ENCODE results near the gene ATP6V0A4.
A peak's percentile ranks its signal among the peaks of the same experiment; 100 is the strongest.
"Not testable (repeated sequence)": the region's sequence is repeated elsewhere in the genome, so short reads cannot be mapped to it uniquely, and the experiment has no call there.

The ATP6V0A4 gene

DNA sequence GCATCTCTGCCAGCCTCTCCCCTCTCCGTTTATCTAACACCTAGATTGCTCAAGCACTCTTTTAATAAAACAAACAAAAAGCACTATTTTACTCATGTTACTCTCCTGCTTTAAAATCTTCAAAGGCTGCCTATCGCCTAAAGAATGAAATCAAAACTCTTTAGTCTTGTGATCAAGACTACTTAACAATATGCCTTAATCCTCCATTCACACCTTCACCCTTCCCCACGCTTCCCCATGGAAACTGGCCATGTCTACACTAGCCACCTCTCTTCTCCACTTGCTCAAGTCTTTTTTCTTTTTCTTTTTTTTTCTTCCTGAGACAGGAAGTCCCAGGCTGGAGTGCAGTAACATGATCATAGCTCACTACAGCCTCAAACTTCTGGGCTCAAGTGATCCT, 48.0 kb downstream of the ATP6V0A4 start:
- no peak for DNase-seq

DNA sequence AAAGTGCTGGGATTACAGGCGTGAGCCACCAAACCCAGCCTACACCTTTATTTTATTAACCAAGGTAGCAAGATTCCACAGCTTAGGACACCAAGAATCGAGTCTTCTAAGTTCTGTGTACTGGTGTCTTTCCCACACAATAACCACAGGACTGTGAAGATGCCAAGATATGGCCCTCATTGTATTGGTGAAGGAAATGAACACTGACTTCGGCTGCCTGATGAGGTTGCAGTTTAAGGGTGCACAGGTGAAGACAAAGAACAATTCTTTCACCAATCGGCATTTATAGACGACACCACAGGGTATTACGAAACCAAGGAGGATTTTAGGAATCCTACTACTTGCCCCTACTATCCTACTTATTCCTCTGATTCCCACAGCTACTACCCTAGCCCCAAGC, 49.3 kb downstream of the ATP6V0A4 start:
- DNase-seq = no peak

- no peak for DNase-seq
These were observed 51.9 kb downstream of the ATP6V0A4 start for GRCh38 chr7:138746073-138746472.

GRCh38 chr7:138745189-138745588, 52.8 kb downstream of the ATP6V0A4 start:
- DNase-seq = no peak

DNA sequence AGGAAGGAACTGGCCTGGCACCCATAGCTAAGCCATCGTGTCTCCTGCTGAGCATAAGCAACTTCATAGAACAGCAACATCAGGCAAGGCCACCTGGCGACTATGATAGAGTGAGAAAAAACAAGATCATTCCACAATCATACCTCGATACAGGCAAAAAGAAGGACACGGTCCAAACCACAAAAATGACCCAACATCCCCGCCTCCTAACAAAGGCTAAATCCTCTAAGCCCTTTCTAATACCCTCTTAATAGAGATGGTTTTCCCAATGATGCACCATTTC, 56.6 kb downstream of the ATP6V0A4 start:
- no peak for DNase-seq

DNA sequence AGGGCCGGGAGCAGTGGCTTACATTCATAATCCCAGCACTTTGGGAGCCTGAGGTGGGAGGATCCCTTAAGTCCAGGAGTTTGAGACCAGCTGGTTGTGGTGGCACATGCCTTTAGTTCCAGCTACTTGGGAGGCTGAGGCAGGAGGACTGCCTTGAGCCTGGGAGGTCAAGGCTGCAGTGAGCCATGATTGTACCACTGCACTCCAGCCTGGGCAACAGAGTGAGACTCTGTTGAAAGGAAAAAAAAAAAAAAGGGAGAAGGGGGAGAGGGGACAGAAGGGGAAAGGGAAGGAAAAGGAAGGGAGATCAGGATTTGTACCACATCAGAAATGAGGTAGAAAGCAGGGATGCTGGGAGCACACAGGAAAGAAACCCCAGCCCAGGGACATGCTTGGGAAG, 58.1 kb downstream of the ATP6V0A4 start:
- DNase-seq = no peak

GRCh38 chr7:138738551-138739335, 59.3 kb downstream of the ATP6V0A4 start:
- DNase-seq = peak; percentile 83 to 86

DNA sequence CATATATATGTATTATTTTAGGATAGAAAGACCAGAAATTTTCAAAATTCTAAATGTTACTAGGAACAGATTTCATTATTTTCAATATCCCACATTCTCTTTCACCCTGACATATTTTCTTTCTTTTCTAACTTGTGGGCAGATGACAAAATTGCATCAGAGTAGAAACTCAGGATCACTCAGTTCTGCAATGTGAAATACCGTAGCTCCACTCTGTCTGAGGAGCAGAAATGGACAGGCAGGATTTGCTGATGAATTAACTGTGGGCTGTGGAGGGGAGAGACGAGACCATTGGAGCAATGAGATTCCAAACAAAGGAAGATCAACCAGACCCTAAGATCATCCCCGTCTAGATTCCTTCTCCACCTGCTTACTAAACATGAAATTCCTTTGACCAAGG, 59.9 kb downstream of the ATP6V0A4 start:
- DNase-seq = no peak

DNA sequence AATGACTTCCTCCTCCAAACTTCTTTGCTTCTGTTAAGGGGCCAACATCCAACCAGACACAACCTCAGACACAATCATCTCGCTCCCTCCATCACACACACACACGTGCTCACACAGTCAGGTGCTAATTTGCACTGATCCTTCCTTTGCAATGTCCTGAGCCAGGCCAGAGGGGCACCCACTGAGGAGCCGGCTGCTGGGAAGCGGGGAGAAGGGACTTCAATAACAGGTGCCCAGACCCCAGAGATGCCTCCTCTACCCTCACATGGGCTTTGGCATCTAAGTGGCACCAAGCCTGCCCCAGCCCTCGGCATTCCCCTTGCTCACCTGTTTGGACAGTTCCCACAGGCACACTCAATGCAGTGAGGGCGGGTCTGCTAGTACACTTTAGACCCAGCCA, 62.6 kb downstream of the ATP6V0A4 start:
- DNase-seq = no peak

GRCh38 chr7:138731733-138732132, 66.3 kb downstream of the ATP6V0A4 start:
- DNase-seq = not testable (repeated sequence)

- DNase-seq = no peak
These were observed 68.6 kb downstream of the ATP6V0A4 start for GRCh38 chr7:138729444-138729843.

DNA sequence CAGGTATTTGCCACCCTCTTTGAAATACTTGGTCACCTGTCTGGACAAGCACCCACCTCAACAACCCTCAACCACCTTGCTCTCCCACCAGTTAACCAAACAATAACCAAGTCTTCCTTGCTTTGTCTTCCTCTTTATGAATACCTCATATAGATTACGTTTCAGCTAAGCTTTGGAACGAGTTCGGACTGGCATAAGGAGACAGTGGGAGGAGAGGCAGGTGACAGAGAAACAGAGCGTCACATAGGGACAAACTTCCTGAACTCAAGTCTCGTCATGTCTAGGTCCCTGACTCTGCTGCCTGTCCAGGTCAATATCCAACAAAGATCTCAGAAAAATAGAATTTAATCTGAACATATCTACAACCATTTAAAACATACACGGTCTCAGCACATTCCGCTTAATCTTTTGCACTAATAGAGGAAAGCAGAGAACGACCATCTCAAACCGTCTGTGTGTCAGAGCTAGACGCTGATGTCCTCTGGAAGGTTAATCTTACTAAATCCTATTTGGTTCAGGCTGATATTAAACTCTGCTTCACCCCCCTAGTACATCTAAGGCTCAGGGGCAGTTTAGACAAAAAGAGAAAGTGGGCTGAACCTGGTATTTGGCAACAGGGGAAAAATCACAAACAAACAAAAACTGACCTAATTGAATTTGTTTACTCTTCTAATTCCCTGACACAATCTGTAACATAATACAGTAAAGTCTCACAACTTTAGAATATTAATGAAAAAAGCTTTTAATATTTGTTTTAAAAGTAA, 70.5 kb downstream of the ATP6V0A4 start:
- DNase-seq = no peak

GRCh38 chr7:138726288-138726687, 71.7 kb downstream of the ATP6V0A4 start:
- no peak for DNase-seq

DNA sequence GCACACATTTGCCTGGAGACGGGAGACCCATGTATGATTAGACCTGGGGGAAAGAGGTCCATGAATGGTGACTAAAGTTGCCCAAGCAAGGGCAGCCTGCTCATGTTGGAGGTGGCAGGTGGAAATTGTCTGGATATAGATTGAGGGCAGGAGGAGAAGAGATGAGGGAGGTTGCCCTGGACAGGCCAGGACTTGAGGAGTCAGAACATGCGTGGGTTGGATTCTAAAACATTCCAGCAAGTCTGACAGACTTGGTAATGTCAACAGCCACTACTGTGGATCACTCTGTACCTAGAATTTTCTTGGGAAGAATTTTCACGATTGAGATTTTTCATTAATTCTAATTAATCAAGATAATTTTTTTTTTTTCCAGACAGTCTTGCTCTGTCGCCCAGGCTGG, 77.7 kb downstream of the ATP6V0A4 start:
- no peak for DNase-seq

DNA sequence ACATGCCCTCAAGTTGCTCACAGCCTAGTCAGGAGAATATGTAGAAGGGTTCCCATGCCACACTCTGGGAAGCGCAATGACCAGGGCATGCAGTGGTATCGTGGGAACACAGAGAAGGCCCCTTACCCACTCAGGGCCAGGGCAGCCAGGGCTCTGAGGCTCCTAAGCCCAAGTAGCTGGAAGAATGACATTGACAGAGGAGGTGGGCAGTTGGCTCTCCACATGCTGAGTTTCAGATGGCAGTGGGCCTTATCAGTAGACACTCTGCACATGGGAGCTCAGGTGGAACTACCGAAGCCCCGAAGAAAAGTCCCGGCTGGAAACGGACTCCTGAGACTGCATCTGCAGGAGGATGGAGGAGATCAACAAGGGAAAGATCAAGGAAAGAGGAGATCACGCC, 81.1 kb downstream of the ATP6V0A4 start:
- DNase-seq = no peak

DNA sequence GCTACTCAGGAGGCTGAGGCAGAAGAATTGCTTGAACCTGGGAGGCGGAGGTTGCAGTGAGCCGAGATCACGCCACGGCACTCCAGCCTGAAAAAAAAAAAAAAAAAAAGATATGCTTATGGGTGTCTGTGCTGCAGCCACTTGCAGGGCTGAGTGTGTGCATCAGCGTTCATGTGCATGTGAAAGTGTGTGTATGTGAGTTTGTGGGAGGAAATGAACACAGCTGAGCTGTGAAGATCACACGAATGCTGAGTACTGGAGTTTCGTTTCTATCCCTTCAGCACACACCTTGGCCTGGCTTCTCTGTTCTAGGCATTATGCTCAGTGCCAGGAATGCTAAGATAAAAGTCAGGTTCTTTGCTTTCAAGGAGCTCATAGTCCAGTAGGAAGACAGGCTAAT, 84.8 kb downstream of the ATP6V0A4 start:
- no peak for DNase-seq

DNA sequence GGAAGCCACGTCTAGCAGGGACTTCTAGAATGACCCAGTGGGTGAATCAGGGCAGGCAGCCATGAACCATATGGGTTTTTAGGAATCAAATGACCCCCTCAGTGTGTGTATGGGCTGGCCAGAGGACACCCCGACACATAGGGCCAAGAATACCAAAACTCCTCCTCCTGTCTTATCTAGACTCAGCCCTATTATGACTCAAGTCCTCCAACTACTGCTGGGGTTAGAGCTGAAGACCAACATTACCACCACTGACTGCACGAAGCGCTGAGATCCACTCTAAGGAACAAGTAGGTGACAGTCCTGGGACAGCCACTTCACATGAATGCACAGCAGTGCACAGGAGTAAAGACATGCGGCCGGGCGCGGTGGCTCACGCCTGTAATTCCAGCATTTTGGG, 85.3 kb downstream of the ATP6V0A4 start:
- DNase-seq = no peak

DNA sequence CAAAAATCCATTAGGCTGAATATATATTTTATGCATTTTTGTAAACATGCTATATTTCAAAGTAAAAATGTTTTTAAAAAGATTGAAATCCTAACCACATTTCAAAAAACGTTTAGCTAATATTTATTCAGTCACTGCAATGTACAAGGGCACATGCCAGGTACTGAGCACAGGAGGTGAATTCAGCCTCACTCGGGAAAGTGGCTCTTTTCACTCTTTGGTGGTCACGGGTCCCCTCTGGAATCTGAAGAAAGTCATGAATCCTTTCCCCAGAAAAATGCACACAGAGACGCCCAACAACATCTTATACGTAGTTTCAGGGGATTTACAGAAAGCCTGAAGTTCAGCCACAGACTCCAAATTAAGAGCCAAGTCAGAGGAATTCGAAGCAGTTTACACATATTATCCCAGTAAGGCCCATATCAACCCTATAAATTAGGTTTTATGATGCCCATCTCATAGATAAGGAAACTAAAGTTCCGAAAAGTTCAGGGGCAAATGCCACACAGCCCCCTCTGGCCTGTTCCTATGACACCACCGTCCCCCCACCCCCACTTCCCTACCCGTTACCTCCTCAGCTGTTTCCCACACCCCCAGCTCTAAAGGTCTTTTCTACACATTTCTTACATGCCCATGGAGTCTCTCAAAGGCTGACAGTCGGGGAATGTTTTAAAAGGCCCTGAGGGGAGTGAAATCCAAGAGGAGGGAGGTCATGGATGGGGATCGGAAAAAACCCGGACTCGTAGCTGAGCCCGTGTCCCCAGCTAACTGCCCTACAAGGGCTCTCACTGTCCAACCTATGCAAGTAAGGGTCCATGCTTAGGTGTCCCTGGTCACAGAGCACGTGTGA, 87.2 kb downstream of the ATP6V0A4 start:
- no peak for DNase-seq

GRCh38 chr7:138705167-138705566, 92.8 kb downstream of the ATP6V0A4 start:
- DNase-seq = no peak

DNA sequence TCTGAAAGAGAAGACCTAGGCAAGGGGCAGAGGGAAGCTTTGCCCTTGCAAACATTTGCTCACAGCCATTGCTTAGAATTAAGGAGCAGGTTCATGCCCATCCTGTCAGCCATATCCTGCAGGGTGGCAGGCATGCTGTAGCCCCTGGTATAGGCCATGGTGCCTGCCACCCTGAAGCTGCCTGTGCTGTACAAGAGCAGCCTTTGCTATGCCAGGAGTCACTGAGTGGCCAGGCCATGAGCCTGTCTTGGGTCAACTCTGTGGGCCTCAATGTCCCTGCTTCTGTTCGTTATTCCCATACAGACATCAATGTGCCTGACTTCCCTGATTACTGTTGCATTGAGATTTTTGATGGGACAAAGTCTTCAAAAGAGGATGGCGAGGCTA, 96.5 kb downstream of the ATP6V0A4 start:
- DNase-seq = no peak

DNA sequence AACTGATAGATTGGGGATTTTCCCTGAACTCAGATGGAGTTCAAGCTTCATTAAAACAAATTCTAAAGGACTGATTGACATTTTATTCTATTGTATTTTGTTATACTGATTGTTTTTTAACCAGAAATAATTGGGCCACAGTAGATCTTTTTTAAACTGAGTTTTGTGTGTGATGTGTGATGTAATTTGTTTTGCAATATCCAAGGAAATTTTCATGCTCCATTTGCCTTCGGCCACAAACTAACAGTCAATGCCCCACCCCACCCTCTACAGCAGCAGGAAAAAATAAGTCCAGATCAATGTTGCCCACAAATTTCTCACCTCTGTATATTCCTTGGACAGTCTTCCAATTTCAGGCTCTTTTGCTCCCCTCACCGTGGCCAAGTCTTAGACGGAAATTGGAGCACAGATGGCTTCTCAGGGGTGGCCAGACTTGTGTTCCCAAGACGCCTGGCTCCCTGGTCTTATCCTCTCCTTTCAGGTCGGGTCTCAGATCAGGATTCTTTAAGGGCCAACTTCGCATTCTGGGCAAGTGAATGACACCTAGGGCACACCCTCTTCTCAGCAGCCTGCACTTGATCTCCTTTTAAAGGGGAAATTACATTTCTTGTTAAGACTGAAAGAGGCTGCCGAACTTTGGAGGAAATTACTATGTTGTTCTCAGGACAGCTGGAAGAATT, 97.0 kb downstream of the ATP6V0A4 start, which contains the start of gene SVOPL:
Gene SVOPL (minus strand): TSS at position 506 of the 680 bp plus-strand sequence. CDS start 22,317 bp downstream, outside the sequence.
- DNase-seq = no peak

DNA sequence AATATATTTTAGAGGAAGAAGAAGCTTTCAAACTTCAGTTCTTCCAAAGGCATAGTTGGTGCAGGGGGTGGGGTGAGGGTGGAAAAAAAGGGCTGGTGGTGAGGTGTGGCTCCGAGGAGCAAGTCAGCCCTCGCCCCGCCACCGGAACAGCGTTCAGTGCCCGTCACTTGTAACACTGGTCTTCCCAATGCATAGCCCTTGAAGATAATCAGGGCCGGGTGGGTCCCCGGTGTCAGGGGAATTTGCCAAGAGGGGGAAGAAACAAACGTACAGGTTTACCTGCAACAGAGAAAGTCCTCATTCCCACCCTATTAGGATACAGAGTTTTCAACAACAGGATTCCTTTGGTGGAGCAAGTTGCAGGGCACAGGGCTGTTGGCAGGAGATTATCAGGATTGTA, 98.3 kb downstream of the ATP6V0A4 start:
- no peak for DNase-seq

DNA sequence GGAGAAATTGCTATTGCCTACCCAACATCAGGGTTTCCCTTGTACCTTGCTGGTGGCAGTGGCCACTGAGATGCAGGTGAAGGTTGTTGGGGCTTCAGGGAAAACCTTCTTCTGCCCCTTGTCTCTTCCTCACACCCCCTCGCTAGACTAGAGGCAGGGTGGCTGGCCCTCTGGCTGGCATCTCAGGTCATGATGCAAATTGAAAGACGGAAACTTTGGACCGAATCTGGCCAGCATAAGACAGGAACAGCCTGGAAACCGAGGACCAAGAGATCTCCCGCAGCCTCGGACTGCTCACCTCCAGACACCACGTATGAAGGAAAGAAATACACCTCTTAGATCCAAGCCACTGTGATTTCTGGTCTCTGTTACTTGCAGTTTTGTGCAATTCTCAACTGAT, 99.7 kb downstream of the ATP6V0A4 start:
- no peak for DNase-seq

Measured in NCI-H187 (cell line).